ENCODE data around the gene FAM210A.

DNA sequence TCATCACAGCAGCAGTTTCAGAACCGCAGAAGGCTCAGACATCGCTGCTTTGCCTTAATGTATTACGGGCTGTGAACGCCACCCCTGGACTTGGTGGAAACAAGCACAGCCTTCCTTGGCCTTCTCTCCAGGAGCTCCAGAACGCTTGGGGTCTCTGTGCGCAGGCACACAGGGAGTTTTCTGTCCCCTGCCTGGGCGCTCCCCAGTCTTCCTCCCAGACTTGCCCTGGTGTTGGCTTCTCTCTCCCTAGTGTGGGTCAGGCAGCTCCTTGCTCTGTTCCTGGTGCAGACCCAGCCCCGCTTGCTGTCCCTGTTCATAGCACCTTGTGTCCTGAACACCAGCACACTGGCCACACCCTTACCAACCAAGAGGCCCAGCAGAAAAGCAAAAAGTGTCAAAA is 103.6 kb downstream of the FAM210A start:
- TF ChIP-seq ZNF274 (IDR thresholded peaks at IDR 0.05; ENCODE audit: low read depth, low read length) (no peak), SUZ12 (IDR thresholded peaks at IDR 0.05; ENCODE audit: extremely low read depth, insufficient read depth, insufficient read length) (no peak), YY1 (IDR thresholded peaks at IDR 0.05; ENCODE audit: insufficient read depth, insufficient read length) (no peak)

Measured in NT2/D1 (cell line).